ENCODE data around the gene ZNF804A. TPM values are rescaled to one million over a fixed set of nuclear protein-coding genes. Genes with fewer than 3 reads are reported as not detected.

ZNF804A gene
- total RNA-seq, 1 experiment from 2014 or later: 3.4 TPM

- no peaks in the 10 kb centered on the region for H3K36me3 ChIP-seq (ENCODE audit: insufficient read depth, low read length, poor library complexity, severe bottlenecking)
- BruUV-seq (replicated peaks): no TSS peak
- H3K9me3 ChIP-seq (ENCODE audit: low read depth, low read length, poor library complexity, severe bottlenecking): no peaks in the 10 kb centered on the region
- H3K27ac ChIP-seq (ENCODE audit: low read depth, low read length, poor library complexity, severe bottlenecking): no peak overlapping the region
- CTCF ChIA-PET: no interaction called here
- no peak for DNase-seq (ENCODE audit: low spot score)
- POLR2A ChIA-PET (ENCODE audit: low non-redundant PET): no interaction called here
- TF ChIP-seq CTCF (conservative IDR thresholded peaks at IDR 0.05; ENCODE audit: low read depth, low read length): no peak
- no peak for TF ChIP-seq EZH2 (IDR thresholded peaks at IDR 0.05; ENCODE audit: borderline replicate concordance, low read depth, low read length, poor library complexity, severe bottlenecking)
- intact Hi-C loops (cut with micrococcal nuclease; ENCODE audit: unreplicated experiment): loop anchor here (5.0 to 10.0 kb wide), 2 partner anchors 117 to 155 kb away; no protein-coding TSS in a partner anchor
- H3K27me3 ChIP-seq (replicated peaks; ENCODE audit: insufficient read depth, low read depth, low read length, poor library complexity): no peaks in the 10 kb centered on the region
- peaks cover 11% of the 10 kb centered on the region for H3K4me1 ChIP-seq (ENCODE audit: insufficient read depth, low read length, poor library complexity, severe bottlenecking)
- H3K4me3 ChIP-seq (ENCODE audit: low read depth, low read length, poor library complexity, severe bottlenecking): no peak overlapping the region
Measured at GRCh38 chr2:184769686-184770085, 171.4 kb downstream of the ZNF804A start.

GRCh38 chr2:184779777-184780176 lies 181.4 kb downstream of the ZNF804A start:
- DNase-seq (ENCODE audit: low spot score): no peak
- Histone ChIP-seq H3K36me3 (ENCODE audit: insufficient read depth, low read length, poor library complexity, severe bottlenecking) (no peaks in the 10 kb centered on the region), H3K27ac (ENCODE audit: low read depth, low read length, poor library complexity, severe bottlenecking) (no peak overlapping the region), H3K9me3 (ENCODE audit: low read depth, low read length, poor library complexity, severe bottlenecking) (no peaks in the 10 kb centered on the region), H3K4me3 (ENCODE audit: low read depth, low read length, poor library complexity, severe bottlenecking) (no peak overlapping the region), H3K4me1 (ENCODE audit: insufficient read depth, low read length, poor library complexity, severe bottlenecking) (no peaks in the 10 kb centered on the region), H3K27me3 (replicated peaks; ENCODE audit: insufficient read depth, low read depth, low read length, poor library complexity) (no peaks in the 10 kb centered on the region)
- POLR2A ChIA-PET (ENCODE audit: low non-redundant PET): no interaction called here
- BruUV-seq (replicated peaks): no TSS peak
- no peak for TF ChIP-seq EZH2 (IDR thresholded peaks at IDR 0.05; ENCODE audit: borderline replicate concordance, low read depth, low read length, poor library complexity, severe bottlenecking)
- TF ChIP-seq CTCF (conservative IDR thresholded peaks at IDR 0.05; ENCODE audit: low read depth, low read length): no peak
- CTCF ChIA-PET: no interaction called here
- intact Hi-C loops (cut with micrococcal nuclease; ENCODE audit: unreplicated experiment): no loop called here

GRCh38 chr2:184780384-184780783 lies 182.1 kb downstream of the ZNF804A start:
- intact Hi-C loops (cut with micrococcal nuclease; ENCODE audit: unreplicated experiment): no loop called here
- ChIA-PET CTCF (no interaction called here), POLR2A (ENCODE audit: low non-redundant PET) (no interaction called here)
- TF ChIP-seq CTCF (conservative IDR thresholded peaks at IDR 0.05; ENCODE audit: low read depth, low read length) (no peak), EZH2 (IDR thresholded peaks at IDR 0.05; ENCODE audit: borderline replicate concordance, low read depth, low read length, poor library complexity, severe bottlenecking) (no peak)
- no peak overlapping the region for H3K4me3 ChIP-seq (ENCODE audit: low read depth, low read length, poor library complexity, severe bottlenecking)
- H3K27ac ChIP-seq (ENCODE audit: low read depth, low read length, poor library complexity, severe bottlenecking): no peak overlapping the region
- H3K9me3 ChIP-seq (ENCODE audit: low read depth, low read length, poor library complexity, severe bottlenecking): no peaks in the 10 kb centered on the region
- no TSS peak for BruUV-seq (replicated peaks)
- H3K36me3 ChIP-seq (ENCODE audit: insufficient read depth, low read length, poor library complexity, severe bottlenecking): no peaks in the 10 kb centered on the region
- no peaks in the 10 kb centered on the region for H3K4me1 ChIP-seq (ENCODE audit: insufficient read depth, low read length, poor library complexity, severe bottlenecking)
- no peaks in the 10 kb centered on the region for H3K27me3 ChIP-seq (replicated peaks; ENCODE audit: insufficient read depth, low read depth, low read length, poor library complexity)
- no peak for DNase-seq (ENCODE audit: low spot score)
